Measurements from ENCODE around the gene ADAMTSL5.

- no peak for TF ChIP-seq CTCF (conservative IDR thresholded peaks at IDR 0.05; ENCODE audit: low read depth, low read length)
- no peak for TF ChIP-seq EZH2 (IDR thresholded peaks at IDR 0.05; ENCODE audit: borderline replicate concordance, low read depth, low read length, poor library complexity, severe bottlenecking)
Measured at GRCh38 chr19:1489463-1490310, 23.1 kb downstream of the ADAMTSL5 start.

Measured in A673 (cell line).